Glomerular visceral epithelial cell (primary cell): ENCODE results near the gene BOK.

Experiments
- DNase-seq: peaks from one replicate; pipeline ENCODE4 v3.0.0-alpha.2; 2016; ENCODE audit errors: extremely low spot score

BOK gene

GRCh38 chr2:241538838-241539615 lies 19.5 kb upstream of the BOK start:
- no peak for DNase-seq

GRCh38 chr2:241539616-241540374 lies 18.8 kb upstream of the BOK start:
- DNase-seq = no peak

- peak; percentile 59 for DNase-seq
Observed at GRCh38 chr2:241540401-241540770, 18.2 kb upstream of the BOK start.

- peak; percentile 56 for DNase-seq
Observed at GRCh38 chr2:241540771-241541561, 17.6 kb upstream of the BOK start.

GRCh38 chr2:241541564-241542277 lies 16.8 kb upstream of the BOK start:
- no peak for DNase-seq

GRCh38 chr2:241542278-241542605 lies 16.3 kb upstream of the BOK start:
- DNase-seq = no peak

GRCh38 chr2:241545106-241545505 lies 13.4 kb upstream of the BOK start:
- peak; percentile 72 for DNase-seq

- no peak for DNase-seq
Observed at GRCh38 chr2:241545523-241546473, 12.7 kb upstream of the BOK start.

- peak; percentile 99 for DNase-seq
Observed at GRCh38 chr2:241546771-241547498, 11.6 kb upstream of the BOK start.

- DNase-seq = no peak
Observed at GRCh38 chr2:241547781-241548450, 10.6 kb upstream of the BOK start.

GRCh38 chr2:241548451-241548835 lies 10.1 kb upstream of the BOK start:
- DNase-seq = no peak

GRCh38 chr2:241550616-241551580 lies 7.6 kb upstream of the BOK start:
- DNase-seq = no peak

- DNase-seq = no peak
Observed at GRCh38 chr2:241551599-241551997, 6.9 kb upstream of the BOK start.

GRCh38 chr2:241551998-241552737 lies 6.4 kb upstream of the BOK start:
- DNase-seq = no peak

- DNase-seq = no peak
Observed at GRCh38 chr2:241553512-241553830, 5.1 kb upstream of the BOK start.

- DNase-seq = no peak
Observed at GRCh38 chr2:241553981-241554380, 4.6 kb upstream of the BOK start.

GRCh38 chr2:241554610-241555322 lies 3.8 kb upstream of the BOK start:
- DNase-seq = no peak
